ENCODE measurements around the gene MYO5B.

The MYO5B gene

DNA sequence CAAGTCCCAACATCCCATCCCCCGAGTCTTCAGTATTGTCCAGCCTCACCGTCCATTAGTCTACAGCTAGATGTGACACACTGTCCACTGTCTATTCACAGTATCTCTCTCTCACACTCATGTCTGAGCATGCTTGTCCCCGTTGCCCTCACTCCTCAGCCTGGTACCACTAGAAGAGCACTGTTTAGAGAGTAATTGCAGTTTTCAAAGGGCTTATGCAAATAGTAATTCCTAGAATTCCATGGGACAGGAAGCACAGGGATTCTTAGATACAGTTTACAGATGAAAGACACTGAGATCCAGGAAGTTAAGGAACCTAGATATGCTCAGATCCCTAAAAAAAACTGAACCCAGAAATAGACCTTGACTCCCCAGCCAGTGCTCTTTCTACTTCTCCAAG is 125.5 kb downstream of the MYO5B start:
- H3K4me3 ChIP-seq (ENCODE audit: low read depth, low read length), result no peak overlapping the region
- TF ChIP-seq, protein P1, sequence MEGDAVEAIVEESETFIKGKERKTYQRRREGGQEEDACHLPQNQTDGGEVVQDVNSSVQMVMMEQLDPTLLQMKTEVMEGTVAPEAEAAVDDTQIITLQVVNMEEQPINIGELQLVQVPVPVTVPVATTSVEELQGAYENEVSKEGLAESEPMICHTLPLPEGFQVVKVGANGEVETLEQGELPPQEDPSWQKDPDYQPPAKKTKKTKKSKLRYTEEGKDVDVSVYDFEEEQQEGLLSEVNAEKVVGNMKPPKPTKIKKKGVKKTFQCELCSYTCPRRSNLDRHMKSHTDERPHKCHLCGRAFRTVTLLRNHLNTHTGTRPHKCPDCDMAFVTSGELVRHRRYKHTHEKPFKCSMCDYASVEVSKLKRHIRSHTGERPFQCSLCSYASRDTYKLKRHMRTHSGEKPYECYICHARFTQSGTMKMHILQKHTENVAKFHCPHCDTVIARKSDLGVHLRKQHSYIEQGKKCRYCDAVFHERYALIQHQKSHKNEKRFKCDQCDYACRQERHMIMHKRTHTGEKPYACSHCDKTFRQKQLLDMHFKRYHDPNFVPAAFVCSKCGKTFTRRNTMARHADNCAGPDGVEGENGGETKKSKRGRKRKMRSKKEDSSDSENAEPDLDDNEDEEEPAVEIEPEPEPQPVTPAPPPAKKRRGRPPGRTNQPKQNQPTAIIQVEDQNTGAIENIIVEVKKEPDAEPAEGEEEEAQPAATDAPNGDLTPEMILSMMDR (IDR thresholded peaks at IDR 0.05; ENCODE audit: low read depth, low read length), result no peak

DNA sequence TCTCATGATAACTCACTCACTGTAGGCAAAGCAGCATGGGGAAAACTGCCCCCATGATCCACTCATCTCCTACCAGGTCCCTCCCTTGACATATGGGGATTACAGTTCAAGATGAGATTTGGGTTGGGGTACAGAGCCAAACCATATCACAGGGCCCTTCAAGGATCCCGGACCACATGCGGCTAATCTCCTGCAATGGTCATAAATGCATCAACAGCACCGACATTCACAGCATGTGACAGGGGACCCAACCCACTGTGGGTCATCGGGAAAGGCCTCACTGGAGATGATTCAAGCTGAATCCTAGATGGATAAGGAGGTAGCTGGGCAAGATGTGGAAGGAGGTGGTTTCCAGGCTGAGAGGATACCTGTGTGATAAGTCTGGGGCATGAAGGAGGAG is 129.4 kb downstream of the MYO5B start:
- TF ChIP-seq, protein P1 (IDR thresholded peaks at IDR 0.05; ENCODE audit: low read depth, low read length), result no peak
- H3K4me3 ChIP-seq (ENCODE audit: low read depth, low read length), result no peak overlapping the region

DNA sequence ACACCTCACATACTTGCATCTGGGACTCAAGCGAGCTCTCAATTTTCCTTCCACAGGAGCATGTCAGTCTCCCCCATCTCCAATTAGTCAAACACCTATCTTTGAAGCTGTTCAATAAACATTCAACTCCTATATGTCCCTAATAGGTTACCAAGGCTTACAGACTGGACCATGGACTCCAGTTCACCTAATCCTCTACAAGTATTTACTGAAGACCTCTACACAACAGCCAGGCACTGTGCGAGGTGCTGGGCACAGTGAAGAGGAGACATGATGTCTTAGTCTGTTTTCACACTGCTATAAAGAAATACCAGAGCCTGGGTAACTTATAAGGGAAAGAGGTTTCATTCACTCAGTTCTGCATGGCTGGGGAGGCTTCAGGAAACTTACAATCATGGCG is 129.9 kb downstream of the MYO5B start:
- no peak overlapping the region for H3K4me3 ChIP-seq (ENCODE audit: low read depth, low read length)
- TF ChIP-seq, protein P1 (IDR thresholded peaks at IDR 0.05; ENCODE audit: low read depth, low read length), result no peak

DNA sequence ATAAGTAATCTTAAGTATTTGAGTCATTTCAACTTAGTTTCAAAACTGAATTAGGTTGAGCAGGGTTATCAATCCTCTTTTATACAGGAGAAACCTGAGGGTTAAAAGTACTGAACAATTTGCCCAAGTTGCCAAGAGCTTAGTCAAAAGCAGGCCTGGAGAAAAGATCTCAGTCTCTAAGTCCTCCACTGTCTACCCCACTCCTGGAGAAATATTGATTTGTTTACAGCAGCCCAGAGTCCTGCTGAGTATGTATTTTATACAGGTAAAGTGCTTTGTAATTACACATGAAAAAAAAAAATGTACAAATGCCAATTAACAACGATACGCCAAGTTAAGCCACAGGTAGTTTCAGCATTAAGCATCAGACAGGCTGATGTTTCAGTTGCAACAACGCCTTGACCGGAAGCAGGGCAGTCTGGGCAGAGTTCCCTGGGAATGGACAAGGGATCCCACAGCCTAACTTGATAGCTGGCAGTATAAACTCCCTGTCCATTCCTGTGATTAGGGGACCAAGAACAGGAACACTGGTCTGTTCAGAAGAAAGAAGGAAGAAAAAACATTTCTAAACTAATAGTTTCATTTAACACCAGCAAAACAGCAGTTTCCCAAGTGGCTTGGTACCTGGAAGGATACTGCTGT is 132.9 kb downstream of the MYO5B start:
- TF ChIP-seq, protein P1 (IDR thresholded peaks at IDR 0.05; ENCODE audit: low read depth, low read length), result no peak
- H3K4me3 ChIP-seq (ENCODE audit: low read depth, low read length), result no peak overlapping the region

DNA sequence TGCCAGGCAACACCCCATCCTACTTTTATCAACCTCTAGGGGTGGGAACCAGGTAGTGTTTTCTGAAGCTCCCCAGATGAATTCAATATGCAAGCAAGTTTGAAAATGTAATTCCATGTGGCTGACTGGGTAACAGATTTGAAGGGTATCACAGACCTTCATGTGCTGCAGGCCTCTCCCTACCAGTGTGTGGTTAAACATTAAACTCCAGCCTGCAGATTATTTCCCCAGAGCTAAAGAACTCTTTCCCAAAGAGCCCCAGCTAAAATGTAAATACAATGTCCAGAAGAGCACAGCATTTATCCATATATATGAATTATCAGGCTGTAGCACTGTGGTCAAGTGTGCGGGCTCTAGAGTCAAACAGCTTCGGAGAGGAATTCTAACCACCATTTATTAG is 134.1 kb downstream of the MYO5B start:
- TF ChIP-seq, protein P1 (IDR thresholded peaks at IDR 0.05; ENCODE audit: low read depth, low read length), result no peak
- no peak overlapping the region for H3K4me3 ChIP-seq (ENCODE audit: low read depth, low read length)

DNA sequence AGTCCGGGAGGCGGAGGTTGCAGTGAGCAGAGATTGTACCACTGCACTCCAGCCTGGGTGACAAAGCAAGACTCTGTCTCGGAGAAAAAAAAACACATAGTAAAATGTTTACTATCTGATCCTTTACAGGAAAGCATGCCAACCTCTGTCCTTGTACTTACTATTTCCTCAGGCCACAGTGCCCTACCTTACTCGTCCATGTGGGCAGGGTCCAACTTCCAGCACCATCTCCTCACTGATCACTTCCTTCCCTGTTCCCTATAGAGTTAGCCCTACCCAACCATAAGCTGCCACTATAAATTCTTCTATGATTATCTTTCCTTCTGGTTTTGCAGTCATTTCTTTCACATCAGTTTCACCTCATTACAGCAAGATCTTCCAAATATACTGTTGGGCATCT is 136.2 kb downstream of the MYO5B start:
- no peak overlapping the region for H3K4me3 ChIP-seq (ENCODE audit: low read depth, low read length)
- TF ChIP-seq, protein P1 (IDR thresholded peaks at IDR 0.05; ENCODE audit: low read depth, low read length), result no peak

DNA sequence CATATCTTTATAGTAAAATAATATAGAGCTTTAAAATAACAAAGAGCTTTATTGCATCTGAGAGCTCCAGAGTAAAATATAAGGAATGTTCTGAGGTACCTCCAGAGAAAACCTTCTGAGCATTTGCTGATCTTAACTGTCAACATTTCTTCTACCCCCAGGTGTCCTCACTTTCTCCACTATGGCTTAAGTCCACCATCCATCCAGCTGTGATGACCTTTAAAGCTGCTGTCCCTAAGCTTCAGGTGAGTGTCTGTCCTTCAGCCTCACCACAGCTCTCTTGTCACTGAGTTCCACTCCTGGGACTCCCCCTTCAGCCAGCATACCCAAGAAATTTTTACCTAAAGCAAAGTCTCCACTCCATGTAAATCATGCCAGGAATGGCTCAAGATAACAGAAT is 137.9 kb downstream of the MYO5B start:
- no peak overlapping the region for H3K4me3 ChIP-seq (ENCODE audit: low read depth, low read length)
- TF ChIP-seq, protein P1 (IDR thresholded peaks at IDR 0.05; ENCODE audit: low read depth, low read length), result no peak
